Left hindlimb (tissue), 1 donor: ENCODE data around the gene CFAP97D2.
"Not testable (repeated sequence)": the region's sequence is repeated elsewhere in the genome, so short reads cannot be mapped to it uniquely, and the experiment has no call there.

Source experiments
- DNase-seq: peaks from one replicate; pipeline ENCODE4 v3.0.0-alpha.2; 2018

CFAP97D2 gene

DNA sequence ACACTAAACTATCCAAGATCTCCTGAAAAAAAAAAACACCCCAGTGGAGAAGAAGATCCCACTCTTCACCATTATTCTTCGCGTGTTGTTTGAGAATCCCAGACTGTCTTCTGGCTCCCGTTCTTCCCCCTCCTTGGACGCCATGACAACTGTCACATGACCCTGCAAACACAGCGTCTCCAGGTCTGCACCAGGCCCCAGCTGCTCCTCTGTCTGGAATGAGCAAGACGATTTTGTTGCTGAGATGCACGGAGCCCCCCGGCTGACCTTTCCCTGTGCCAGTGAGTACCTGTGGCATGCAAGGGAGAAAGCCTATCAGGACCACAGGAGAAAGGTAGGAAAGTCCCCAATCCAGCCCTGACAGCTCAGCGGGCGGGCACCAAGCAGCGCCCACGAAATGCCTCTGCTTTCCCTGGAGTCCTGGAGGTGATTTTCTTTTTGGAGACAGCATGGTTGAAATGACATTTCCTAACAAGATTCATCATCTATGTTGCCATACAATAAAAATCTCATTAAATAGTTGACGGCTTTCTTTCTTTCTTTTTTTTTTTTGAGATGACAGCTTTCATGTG is at the start of gene CFAP97D2:
TSS of gene CFAP97D2 (plus strand) at position 171 of the 572 bp plus-strand sequence. CDS start at position 245, 74 bp downstream.
- no peak for DNase-seq

DNA sequence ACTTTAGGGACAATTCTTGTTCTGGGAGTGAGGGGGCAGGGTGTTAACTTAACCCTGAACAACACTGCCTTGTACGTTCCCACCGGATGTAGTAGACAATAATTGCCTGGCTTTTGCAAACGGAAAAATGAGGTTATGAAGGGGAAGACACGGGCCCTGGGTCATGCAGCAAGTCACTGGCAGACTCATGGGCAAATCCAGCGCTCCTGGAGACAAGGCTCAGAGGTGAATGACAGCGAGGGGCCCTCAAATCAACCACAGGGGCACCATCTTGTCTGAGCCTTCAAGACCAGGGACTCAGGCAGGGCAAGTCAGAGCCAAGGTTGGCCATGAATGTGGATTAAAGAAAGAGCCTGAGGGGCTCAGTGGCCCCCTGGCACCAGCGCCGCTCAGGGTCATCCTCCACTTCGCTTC is 49.4 kb upstream of the CFAP97D2 start:
- no peak for DNase-seq

DNA sequence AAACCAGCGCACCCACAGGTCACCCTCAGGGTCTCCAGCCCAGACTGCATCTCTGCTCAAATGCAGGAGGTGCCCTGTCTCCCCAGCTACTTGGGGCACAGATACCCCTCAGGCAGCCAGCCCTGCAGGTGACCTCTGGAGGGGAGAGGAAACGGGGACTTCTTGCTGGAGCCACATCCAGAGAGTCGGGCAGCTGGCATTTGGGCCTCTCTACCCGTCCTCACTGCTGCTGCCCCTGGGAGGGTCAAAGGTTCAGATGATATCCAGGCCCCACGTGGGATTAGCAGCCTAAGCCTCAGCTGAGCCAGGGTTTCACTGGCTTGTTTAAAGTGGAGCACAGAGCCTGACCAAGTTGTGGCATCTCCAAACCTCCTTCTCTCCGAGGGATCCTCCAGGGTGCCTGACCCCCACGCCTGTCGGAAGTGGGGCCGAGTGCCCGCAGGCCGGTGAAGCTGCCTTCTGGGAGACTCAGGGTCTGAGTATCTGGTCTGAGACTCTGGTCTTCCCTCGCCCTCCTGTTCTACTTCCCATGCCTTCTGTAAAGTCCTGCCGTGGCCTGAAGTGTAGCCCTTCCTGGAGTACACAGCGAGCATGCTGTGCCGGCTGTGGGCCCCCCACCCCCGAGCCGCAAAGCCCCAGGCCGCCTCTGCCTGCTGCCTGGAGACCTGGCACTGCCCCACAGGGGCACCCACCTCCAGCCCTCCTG is 48.8 kb upstream of the CFAP97D2 start:
- DNase-seq, result no peak

DNA sequence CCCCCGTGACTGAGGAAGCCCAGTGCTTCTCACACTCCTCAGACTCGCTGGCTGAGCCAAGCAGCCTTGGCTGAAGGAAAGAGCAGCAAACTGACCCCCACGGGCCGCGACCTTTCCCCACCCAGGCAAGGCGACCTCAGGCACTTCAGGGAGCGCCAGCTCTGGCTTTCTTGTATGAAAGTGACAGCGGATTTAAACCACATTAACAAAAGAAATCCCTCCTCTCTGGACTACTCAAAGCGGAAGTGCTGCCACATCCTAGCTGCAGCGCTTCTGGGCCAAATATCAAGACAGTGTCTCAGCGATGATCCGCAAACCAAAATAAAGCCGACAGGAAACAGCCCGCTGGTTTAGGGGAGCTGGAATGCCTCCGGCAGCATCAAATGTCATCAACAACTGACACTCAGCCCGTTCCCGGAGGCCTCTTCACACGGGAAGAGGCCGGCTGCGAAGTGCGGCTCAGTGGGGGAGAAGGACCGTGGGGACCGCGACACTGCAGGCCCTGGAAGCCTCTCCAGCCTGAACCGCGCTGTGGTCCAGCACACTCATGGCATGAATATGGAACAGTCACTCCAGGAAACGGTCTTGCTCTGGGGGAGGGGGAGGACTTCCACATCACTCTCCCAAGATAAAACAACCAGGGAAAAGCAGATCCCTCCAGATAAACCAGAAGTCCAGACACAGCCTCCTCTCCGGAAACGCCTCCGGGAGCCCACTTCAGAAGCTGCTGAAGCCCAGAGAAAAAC is 48.0 kb upstream of the CFAP97D2 start:
- peak; percentile 74 for DNase-seq

DNA sequence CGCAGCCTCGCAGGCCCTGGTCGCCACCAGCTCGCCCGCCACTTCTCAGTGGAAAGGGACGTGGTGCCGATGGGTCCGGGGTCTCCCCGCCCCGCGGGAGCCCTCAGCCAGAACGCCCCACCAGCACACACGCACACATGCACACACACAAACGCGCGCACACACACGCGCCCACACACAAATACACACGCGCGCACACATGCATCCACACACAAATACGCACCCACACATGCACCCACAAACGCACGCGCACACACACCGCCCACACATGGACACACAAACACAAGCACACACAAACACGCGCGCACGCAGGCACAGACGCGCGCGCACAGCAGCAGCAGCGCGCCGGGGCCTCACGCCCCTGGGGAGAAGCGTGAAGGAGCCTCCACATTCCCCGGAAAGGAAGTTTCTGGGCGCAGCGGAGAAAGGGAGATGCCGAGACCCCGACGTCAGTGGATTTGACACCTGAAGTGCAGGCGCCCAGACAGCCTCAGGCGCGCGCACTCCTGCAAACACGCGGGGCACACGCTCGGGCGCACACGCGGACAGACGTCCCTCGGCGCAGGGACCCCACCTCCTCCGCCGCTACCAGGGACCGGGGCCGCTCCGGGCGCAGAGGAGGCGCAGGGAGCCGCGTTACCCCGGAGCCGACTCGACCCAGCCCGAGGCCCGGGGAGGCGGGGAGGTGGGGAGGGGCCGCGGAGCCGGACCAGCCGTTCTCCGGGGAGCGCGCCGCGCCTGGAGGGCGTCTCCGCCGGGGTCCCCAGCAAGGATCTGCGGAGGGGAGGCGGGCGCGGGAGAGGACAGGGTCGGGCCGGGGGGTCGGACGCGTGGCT is 47.3 kb upstream of the CFAP97D2 start:
- DNase-seq, result peak; percentile 65

GRCh38 chr13:114132419-114133121 is 46.5 kb upstream of the CFAP97D2 start, which contains the start of gene RASA3:
TSS of gene RASA3 (minus strand) at chr13:114132623. CDS start at chr13:114132489, 134 bp downstream.
- DNase-seq, result peak; percentile 91

GRCh38 chr13:114133126-114133525 is 45.9 kb upstream of the CFAP97D2 start:
- not testable (repeated sequence) for DNase-seq

- not testable (repeated sequence) for DNase-seq
Measured at GRCh38 chr13:114133552-114133951, 45.5 kb upstream of the CFAP97D2 start.

DNA sequence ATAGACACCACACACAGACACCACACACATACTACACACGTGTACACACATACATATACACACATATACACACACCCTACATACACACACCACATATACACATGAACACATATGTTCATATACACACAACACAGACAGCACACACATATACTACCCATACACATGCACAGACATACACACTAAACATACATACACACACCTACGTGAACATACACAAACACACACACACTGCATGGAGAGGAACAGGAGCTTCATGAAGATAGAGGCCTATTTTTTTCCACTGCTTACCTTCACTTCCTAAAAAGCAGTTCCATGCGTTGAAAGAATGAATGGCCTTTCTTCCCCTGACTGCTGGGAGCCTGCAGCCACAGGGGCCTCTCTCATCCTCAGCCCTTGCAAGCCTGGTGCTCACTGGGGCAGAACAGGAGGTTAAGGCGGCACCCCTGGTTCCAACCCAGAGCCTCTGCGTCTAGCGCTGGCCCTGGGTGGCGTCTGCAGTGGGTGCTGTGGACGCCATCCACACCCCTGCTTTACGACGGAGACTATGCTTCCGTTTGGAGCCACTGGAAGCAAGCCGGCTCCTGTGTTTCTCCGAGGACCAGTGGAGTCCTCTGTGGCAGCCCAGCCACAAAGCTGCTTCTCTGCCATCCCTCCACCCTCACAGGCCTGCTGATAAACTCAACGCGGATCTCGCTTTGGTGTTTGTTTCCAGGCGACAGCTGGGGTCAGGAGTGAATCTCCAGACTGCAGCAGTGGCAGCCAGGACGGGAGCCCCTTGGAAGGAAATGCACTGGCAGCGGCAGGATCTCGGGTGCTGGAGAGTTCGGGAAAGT is 44.7 kb upstream of the CFAP97D2 start:
- DNase-seq, result no peak

DNA sequence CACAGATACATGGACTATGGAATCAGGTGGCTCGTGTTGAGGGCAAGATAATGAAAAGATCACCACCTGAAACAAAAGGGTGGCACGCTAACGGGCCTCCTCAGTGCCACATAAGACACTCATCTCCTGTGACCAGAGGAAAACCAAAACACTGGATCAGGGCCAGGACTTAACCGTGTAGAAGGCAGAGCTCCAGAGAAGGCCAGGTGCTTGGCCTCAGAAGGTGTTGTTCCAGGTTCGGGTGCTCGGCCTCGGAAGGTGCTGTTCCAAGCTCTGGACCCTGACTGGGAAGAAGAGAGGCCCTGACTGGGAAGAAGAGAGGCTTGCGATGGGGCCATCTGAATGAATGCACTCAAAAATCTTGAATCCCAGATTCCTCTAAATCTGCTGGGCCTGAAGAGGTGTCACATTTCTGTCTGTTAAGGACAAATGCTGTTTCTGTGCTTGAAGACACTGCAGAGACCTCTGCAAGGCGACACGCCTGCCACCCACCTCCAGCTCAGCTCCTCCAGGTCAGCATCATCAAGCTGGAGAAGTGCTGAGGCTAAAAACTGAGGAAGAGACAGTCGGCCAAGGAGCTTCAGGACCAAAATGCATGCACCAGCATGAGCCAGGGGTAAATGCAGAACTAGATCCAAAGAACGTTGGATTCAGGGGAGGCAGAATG is 44.0 kb upstream of the CFAP97D2 start:
- DNase-seq, result no peak

- DNase-seq, result no peak
Measured at GRCh38 chr13:114135731-114136171, 43.3 kb upstream of the CFAP97D2 start.

DNA sequence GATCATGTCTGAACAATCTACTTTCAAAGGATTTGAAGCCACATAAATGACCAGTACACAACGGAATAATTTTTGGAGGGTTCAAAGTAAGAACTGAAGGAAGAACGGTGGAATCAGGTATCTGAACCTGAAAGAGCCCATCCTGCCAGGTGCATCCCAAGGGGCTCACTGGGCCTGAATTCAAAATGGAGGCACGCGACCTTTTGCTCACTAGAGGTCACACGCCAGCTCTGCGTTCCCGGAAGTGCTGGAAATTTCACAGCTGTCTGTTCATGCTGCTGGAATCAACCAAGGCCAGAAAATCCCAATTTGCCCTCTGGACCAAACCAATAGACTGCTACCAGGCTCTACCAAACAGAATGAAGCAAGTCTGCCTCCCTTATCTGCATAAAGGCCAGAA is 42.5 kb upstream of the CFAP97D2 start:
- DNase-seq, result no peak

- DNase-seq, result no peak
Measured at GRCh38 chr13:114140131-114140905, 38.7 kb upstream of the CFAP97D2 start.

DNA sequence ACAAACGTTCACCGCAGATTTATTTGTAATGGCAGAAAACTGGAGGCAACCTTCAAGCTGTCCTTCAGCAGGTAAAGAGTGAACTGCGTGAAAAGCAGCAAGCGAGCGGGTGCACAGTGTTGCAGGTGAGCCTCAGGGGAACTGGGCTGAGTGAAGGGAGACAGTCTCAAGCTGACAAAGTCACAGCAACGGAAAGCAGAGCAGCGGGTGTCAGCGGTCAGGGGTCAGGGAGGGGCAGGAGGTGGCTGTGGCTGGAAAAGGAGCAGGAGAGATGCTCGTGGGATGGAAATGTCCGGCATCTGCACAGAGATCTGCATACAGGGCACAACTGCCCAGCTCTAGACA is 38.2 kb upstream of the CFAP97D2 start:
- DNase-seq, result no peak

GRCh38 chr13:114141261-114141996 is 37.6 kb upstream of the CFAP97D2 start:
- DNase-seq, result no peak

GRCh38 chr13:114142137-114142550 is 36.9 kb upstream of the CFAP97D2 start:
- DNase-seq, result no peak

DNA sequence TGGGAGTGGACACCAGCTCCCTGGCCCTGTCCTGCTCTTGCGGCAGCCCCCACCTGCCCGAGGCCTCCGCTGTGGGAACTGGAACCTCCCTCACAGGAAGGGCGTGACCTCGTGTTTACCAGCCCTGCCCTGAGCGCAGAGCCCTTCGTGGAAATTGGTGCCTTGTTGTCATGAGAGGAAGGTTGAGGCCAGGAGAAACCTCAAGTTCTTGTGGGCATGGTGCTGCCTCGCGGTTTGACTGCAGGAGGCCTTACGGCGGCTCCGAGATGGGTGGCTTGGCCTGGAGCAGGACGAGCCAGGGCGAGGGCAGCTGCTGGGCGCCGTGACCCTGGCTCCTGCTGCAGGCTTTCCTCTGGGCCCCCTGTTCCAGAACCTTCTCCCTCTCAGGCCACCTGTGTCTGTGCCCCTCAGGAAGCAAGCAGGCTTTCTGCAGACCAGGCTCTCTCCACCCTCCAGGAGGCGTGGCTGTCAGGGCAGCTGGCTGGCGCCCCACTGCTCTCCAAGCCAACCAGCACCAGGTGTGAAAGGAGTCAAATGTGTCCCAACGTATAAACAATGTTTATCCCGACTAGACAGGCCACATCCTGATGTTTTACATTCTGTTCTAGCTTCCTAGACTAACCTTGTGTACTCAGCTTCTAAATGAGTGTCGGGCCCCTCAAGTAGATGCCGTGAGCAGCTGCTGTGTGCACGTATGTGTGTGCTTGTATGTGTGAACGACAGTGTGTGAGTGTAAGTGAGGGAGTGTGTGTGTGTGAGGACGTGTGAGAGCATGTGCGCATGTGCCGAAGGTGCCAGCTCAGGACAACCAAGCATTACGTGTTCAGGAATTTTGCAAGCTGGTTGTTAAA is 36.2 kb upstream of the CFAP97D2 start:
- no peak for DNase-seq
